Suprapubic skin (tissue), 3 donors: ENCODE measurements around the gene VWA3B.

Experiments used
- CTCF ChIP-seq, 2 donors: fragments of 200-600 bp in 1 of 2; fragments of 450-650 bp in 1 of 2; sonication (generic) in 1 of 2; IDR thresholded peaks; one replicate each; pipeline ENCODE4 v1.5.1; 2016 to 2019; ENCODE audit warnings: antibody characterized with exemption in 2 of 2, mild to moderate bottlenecking in 1 of 2, moderate library complexity in 1 of 2
- POLR2A ChIP-seq, 2 donors: fragments of 450-650 bp; IDR thresholded peaks; one replicate each; pipeline ENCODE4 v1.6.1; 2017; ENCODE audit warnings: antibody characterized with exemption in 2 of 2, mild to moderate bottlenecking in 2 of 2, moderate library complexity in 2 of 2

DNA sequence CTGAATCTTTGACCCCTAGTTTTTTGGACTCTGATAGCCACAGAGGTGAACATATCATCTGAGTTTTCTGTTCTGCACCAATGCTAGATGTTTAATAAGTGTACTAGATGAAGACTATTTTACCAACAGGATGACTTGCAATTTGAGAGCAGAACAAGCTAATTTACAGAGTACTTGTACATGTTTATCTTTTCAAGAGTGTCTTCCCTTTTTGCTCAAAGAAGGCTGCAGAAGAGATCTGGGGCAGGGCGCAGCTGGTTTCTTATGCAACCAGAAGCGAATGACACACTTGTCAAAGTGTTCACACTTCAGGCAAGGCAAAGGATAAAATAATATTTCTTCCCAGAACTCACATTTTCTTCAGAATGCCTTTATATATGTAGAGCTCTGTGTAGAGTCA is 86.0 kb downstream of the VWA3B start:
- no peak for TF ChIP-seq CTCF (IDR thresholded peaks at IDR 0.05)
- no peak for TF ChIP-seq POLR2A (IDR thresholded peaks at IDR 0.05)
